ENCODE measurements around the gene AMER2. TPM values are rescaled to one million over a fixed set of nuclear protein-coding genes. Genes with fewer than 3 reads are reported as not detected.

AMER2 gene, protein sequence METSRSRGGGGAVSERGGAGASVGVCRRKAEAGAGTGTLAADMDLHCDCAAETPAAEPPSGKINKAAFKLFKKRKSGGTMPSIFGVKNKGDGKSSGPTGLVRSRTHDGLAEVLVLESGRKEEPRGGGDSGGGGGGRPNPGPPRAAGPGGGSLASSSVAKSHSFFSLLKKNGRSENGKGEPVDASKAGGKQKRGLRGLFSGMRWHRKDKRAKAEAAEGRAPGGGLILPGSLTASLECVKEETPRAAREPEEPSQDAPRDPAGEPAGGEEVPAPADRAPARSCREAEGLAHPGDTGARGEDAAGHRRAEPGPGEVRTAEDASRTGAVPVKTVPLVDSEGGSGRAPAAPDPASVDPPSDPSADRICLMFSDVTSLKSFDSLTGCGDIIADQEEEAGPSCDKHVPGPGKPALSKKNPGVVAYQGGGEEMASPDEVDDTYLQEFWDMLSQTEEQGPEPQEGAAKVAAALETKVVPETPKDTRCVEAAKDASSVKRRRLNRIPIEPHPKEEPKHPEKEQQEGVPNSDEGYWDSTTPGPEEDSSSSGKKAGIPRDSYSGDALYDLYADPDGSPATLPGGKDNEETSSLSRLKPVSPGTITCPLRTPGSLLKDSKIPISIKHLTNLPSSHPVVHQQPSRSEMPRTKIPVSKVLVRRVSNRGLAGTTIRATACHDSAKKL
- total RNA-seq (2014; rRNA removed; shearing (Covaris generic)): 0.40 TPM in 1 of 2 replicates, not detected in the other

GRCh38 chr13:25171517-25172302, at the start of gene AMER2:
Gene AMER2, minus strand, starts transcription at chr13:25172288. Its CDS starts 669 bp downstream, at chr13:25171619.
- peak; percentile 35 for DNase-seq (ENCODE audit: low read depth)

- no peak for DNase-seq (ENCODE audit: low read depth)
These were observed 45.9 kb upstream of the AMER2 start for GRCh38 chr13:25218019-25218418.

DNA sequence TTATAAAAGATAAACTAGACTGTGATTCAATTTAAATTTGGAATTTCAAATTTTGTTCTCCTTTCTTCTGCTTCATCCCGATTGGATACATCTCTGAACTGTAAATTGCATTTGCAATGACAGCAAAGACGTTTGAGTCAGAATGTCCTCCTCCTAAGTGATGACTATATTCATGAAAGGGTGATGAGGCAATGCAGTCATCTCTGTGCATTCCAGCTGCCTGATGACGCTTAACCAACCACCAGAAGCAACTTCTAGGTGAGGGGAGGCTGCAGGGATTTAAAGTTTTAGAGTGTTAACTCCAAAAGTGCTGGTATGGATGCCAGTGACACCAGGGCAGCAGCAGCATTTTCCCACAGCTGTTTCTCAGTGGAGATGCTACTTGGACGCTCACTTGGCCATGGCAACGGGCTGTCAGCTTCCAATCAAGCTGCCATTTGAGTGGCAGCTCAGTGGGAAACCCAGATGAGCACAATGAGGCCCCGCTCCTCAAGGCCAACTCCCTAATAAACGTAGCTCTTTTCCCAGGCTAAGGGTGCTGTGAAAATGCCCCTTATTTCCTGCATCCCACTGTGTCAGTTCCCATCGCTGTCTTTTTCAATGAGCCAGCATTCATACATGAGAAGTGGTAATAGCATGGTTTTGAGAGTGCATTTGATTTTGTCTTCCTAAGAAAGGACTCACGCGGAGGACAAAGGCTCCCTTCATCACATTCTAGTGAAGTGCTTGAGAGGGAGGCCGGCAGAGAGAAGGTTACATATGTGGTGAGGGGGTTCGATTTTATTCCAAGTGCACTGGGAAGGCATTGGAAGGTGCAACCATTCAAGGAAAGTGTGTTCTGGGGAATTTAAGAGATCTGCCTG, 45.2 kb upstream of the AMER2 start:
- DNase-seq (ENCODE audit: low read depth): peak; percentile 11

DNA sequence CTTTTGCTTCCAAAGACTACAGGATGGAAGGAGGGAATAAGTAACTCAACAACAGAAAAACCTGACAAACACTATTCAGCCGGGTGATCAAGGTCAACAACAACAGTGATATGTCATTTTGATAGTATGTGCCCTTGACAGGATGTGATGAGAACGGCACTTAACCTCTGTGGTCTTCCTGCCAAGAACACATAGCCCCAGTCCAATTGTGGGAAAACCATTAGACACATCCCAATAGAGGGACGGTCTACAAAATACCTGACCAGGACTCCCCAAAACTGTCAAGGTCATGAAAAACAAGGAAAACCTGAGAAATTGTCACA, 43.1 kb upstream of the AMER2 start:
- DNase-seq (ENCODE audit: low read depth): no peak

DNA sequence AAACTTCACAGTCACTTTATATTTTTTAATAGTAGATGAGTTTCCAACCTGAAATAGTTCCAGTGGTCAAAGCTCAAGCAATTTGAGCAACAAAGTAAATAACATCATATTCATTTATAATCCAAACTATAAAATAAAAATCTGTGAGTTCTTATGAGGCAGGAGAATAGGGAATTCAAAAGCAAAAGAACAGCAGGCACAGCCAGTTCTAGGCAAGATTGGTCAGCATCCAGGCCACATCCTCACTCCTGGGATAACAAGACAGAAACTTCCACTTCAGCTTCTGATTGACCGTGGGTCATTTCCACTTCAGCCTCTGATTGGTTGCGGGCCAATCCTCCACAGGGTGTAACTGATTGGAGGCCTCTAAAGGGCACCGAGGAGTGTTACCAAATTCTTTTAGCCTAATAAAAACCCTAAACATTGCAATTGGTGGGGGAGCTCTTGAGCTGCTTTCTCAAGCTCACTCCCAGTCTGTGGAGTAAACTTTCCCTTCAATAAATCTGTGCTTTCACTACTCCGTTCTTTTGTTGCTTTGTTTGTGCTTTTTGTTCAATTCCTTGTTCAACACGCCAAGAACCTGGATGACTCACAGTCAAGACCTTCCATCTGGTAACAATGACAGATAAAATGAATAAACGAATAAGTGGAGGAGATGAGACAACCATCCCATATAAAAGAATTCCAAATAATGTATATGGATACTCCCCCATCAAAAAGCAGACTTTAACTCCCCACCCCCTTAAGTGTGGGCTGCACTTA, 42.6 kb upstream of the AMER2 start:
- DNase-seq (ENCODE audit: low read depth): peak; percentile 7

- DNase-seq (ENCODE audit: low read depth): no peak
These were observed 41.6 kb upstream of the AMER2 start for GRCh38 chr13:25213715-25214114.

- DNase-seq (ENCODE audit: low read depth): no peak
These were observed 38.9 kb upstream of the AMER2 start for GRCh38 chr13:25210842-25211569.

DNA sequence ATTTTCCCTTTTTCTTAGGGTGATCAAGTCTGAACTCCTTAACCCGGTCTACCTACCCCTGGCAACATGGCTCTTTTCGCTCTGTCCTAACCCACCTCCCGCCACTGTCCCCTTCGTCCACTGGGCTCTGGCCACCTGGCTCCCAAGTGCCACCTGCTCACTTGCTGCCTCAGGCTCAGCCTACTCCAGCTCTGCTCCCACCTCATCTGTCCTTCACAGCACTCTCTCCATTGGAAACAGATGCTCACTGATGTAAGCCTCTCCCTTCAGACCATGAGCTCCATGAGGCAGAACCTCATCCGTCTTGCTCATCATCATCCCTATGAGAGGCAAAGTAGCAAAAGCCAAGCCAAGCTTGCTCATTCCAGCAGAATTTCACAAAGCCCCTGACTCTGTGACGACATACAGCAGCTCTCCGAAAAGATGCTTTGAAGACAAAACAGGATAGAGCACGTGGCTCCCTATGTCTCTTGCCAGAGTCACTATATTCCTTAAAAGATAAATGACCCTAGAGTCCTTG, 35.3 kb upstream of the AMER2 start:
- DNase-seq (ENCODE audit: low read depth): no peak

- DNase-seq (ENCODE audit: low read depth): no peak
These were observed 32.8 kb upstream of the AMER2 start for GRCh38 chr13:25204863-25205262.

GRCh38 chr13:25203127-25203740, 31.1 kb upstream of the AMER2 start:
- peak; percentile 9 for DNase-seq (ENCODE audit: low read depth)

DNA sequence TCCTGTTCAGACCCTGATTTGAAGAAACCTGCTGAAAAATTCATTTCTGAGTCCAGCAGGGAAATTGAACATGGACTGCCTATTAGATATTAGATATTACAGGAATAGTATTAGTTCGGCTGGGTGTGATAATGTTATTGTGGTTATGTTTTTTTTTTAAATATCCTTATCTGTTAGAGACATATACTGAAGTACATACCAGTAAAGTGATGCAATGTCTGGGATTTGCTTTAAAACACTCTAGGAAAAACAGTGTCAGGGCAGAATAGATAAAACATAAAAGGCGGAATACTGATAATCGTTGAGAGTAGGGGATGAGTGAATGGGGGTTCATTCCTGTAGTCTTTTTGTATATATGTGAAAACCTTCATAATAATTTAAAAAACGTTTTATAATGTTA, 28.7 kb upstream of the AMER2 start:
- no peak for DNase-seq (ENCODE audit: low read depth)

- no peak for DNase-seq (ENCODE audit: low read depth)
These were observed 26.6 kb upstream of the AMER2 start for GRCh38 chr13:25198647-25199046.

DNA sequence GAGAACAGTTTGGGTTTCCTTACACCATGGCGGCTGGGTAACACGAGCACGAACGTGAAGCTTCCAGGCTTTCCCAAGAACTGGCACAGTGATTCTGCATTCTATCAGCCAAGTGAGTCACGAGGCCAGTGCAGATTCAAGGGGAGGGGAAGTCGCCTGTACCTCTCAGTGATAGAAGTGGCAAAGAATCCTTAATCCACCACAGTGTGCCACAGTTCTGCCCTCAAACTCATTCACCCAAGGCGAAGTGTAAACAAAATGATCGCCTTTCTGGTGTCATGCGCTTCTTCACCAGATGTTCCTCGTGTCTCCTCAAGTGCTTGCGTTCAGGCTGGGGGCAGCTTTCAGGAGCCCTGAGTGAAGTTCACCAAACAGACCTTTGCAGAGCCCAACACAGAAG, 24.9 kb upstream of the AMER2 start:
- peak; percentile 28 for DNase-seq (ENCODE audit: low read depth)

DNA sequence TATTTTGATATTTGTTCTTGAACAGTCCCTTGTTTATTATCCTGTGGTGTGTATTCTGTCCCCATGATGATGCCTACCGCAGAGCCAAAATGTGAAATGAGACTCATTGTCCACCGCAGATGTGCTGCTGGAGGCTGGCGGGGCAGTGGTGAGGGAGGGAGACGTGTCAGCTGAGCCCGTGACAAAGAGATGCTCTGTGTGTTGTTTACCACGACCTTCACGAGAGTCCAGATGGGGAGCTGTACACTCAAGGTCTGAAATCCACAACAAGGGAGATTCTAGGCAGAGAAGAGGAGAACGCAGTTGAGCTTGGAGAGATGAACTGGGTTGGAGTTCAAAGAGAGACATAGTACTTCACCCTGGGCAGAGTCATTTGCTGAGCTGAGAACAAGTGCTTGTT, 20.8 kb upstream of the AMER2 start:
- no peak for DNase-seq (ENCODE audit: low read depth)

GRCh38 chr13:25192489-25192888, 20.4 kb upstream of the AMER2 start:
- no peak for DNase-seq (ENCODE audit: low read depth)

DNA sequence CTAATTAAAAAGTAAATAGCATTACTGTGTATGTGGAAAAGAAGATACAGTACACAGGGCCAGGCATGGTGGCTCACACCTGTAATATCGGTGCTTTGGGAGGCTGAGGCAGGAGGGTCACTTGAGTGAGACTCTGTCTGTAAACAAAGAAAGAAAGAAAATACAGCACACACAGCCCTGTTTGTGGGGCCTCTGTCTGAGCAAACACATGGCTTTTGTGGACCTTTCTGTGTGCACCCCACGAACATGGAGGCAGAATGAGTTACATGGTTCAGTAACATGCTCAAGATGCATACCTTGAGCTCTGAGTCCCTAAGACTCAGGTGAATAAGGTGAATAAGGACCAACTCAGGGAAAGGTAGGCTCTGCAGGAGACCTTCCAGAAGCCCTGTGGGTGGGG, 20.0 kb upstream of the AMER2 start:
- DNase-seq (ENCODE audit: low read depth): no peak

DNA sequence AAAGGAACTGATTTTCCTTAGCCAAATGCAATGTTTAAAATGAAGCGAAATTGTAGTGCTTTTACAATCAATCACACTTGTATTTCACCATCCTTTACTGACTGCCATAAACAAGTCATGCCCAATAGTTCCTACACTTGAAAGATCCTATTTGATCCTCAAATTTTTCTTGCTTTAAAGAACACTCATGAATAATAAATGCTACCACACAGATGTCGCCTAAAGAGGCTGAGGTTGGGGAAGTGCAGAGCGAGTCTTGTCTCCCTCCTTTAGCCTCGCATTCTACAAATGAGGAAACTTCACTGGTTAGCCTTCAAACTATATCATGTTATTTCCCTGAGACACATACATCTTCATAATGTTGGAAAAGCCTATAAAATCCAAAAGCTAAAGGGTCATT, 18.7 kb upstream of the AMER2 start:
- DNase-seq (ENCODE audit: low read depth): no peak

GRCh38 chr13:25190256-25190655, 18.2 kb upstream of the AMER2 start:
- no peak for DNase-seq (ENCODE audit: low read depth)

DNA sequence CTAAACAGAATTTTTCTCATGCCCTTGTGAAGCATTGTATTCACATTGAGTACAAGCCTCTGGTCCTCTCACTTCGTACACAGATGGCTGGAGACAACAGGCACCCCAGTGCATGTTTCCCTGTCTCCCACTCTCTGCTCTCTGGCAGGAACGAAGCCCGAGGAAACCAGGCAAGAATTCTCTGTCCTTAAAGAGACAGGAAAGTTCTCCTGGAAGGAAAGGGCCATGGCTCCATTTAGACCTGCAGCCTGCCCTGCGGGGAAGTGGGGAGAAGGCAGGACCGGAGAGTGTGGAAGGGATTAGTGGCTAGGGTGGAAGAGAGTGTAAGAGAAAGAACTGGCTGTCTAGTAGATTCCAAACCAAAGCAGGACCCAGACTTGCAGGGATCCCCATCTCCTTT, 15.5 kb upstream of the AMER2 start:
- DNase-seq (ENCODE audit: low read depth): no peak

GRCh38 chr13:25186187-25186586, 14.1 kb upstream of the AMER2 start:
- no peak for DNase-seq (ENCODE audit: low read depth)
